HG03060 (cell line): ENCODE measurements around the gene LAT.
"Not testable (repeated sequence)": the region's sequence is repeated elsewhere in the genome, so short reads cannot be mapped to it uniquely, and the experiment has no call there.

Experiments
- ATAC-seq: cut with Tn5 transposase; IDR thresholded peaks from one replicate; pipeline ENCODE4 v1.9.1; 2021; ENCODE audit warnings: low read depth, moderate number of reproducible peaks; ENCODE audit not compliant: unreplicated experiment

The LAT gene

GRCh38 chr16:29004496-29005139 is 19.8 kb downstream of the LAT start:
- ATAC-seq, result not testable (repeated sequence)

- no peak for ATAC-seq
Measured at GRCh38 chr16:29007730-29008593, 23.1 kb downstream of the LAT start.

- no peak for ATAC-seq
Measured at GRCh38 chr16:29009050-29009837, 24.4 kb downstream of the LAT start.

- ATAC-seq, result no peak
Measured at GRCh38 chr16:29009838-29010166, 24.9 kb downstream of the LAT start.

- ATAC-seq, result no peak
Measured at GRCh38 chr16:29011112-29011511, 26.3 kb downstream of the LAT start.

GRCh38 chr16:29011851-29012250 is 27.0 kb downstream of the LAT start:
- ATAC-seq, result no peak

GRCh38 chr16:29012913-29013553 is 28.2 kb downstream of the LAT start:
- no peak for ATAC-seq

- no peak for ATAC-seq
Measured at GRCh38 chr16:29014561-29015069, 29.8 kb downstream of the LAT start.

- no peak for ATAC-seq
Measured at GRCh38 chr16:29022196-29022595, 37.3 kb downstream of the LAT start.

GRCh38 chr16:29023279-29024277 is 38.7 kb downstream of the LAT start:
- no peak for ATAC-seq

GRCh38 chr16:29024278-29024677 is 39.4 kb downstream of the LAT start:
- ATAC-seq, result no peak

GRCh38 chr16:29025218-29025617 is 40.4 kb downstream of the LAT start:
- no peak for ATAC-seq

GRCh38 chr16:29025735-29026134 is 40.9 kb downstream of the LAT start:
- ATAC-seq, result no peak

- no peak for ATAC-seq
Measured at GRCh38 chr16:29028457-29029167, 43.8 kb downstream of the LAT start.

- ATAC-seq, result no peak
Measured at GRCh38 chr16:29029168-29029994, 44.5 kb downstream of the LAT start.

GRCh38 chr16:29030086-29030840 is 45.4 kb downstream of the LAT start:
- no peak for ATAC-seq
